Ishikawa (cell line): ENCODE results near the gene KCNQ1OT1.

ENCODE experiments used
- CEBPB ChIP-seq: IDR thresholded peaks from 2 replicates; pipeline ENCODE4 v1.6.1; 2012
- CREB1 ChIP-seq: IDR thresholded peaks from 2 replicates; pipeline ENCODE4 v1.6.1; 2012; ENCODE audit warnings: low read depth
- EP300 ChIP-seq: IDR thresholded peaks from 2 replicates; pipeline ENCODE4 v1.6.1; 2012; ENCODE audit warnings: borderline replicate concordance
- MAX ChIP-seq: IDR thresholded peaks from 2 replicates; pipeline ENCODE4 v1.6.1; 2012
- TAF1 ChIP-seq: IDR thresholded peaks from 2 replicates; pipeline ENCODE4 v1.6.1; 2012; ENCODE audit warnings: low read depth, mild to moderate bottlenecking
- TEAD4 ChIP-seq: IDR thresholded peaks from 2 replicates; pipeline ENCODE4 v1.6.1; 2012
- YY1 ChIP-seq: IDR thresholded peaks from 2 replicates; pipeline ENCODE4 v1.6.1; 2012; ENCODE audit warnings: low read depth

- TF ChIP-seq EP300 (no peak), TAF1 (no peak), MAX (no peak), YY1 (no peak), CREB1 (no peak), CEBPB (no peak), TEAD4 (no peak)
These were observed 122.5 kb downstream of the KCNQ1OT1 start for GRCh38 chr11:2577031-2577990.
